GM10847 (cell line): ENCODE data around the gene PRMT5.

Experiments used
- POLR2A ChIP-seq: IDR thresholded peaks from 2 replicates; pipeline ENCODE4 v1.6.1; 2011; ENCODE audit not compliant: insufficient read length; ENCODE audit errors: extremely low read depth

The PRMT5 gene

DNA sequence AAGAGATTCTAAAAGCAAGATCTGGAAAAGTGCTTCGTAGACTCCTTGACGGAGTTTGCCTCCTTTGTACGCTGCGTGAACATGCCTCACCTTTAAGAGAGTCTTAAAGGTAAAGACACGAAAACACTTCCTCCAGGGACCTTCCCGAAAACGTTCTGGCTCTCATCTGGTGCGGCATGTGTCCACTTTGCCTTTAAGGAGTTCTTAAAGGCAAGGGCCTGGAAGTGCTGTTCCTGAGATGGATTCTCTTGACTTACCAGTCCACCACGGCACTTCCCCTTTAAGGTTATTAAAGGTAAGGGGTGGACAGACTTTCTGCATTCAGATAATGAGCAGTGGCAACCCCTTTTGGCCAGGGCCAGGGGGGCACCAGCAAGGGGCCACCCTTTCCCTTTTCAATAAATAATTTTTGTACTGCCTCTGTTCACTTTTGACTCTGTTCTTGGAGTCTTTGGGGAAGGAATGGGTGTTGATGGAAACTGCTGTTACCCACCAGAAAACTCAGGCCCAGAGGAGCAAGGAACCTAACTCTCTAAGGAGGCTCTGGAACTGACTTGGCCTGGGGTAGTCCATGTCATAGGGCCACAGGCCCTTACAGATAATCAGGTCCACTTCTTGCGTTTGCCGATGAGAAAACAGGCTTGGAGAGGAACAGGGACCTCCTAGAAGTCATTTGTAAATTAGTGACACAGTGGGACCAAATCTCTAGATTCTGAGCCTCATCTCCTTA, 41.8 kb downstream of the PRMT5 start:
- TF ChIP-seq POLR2A, result no peak

DNA sequence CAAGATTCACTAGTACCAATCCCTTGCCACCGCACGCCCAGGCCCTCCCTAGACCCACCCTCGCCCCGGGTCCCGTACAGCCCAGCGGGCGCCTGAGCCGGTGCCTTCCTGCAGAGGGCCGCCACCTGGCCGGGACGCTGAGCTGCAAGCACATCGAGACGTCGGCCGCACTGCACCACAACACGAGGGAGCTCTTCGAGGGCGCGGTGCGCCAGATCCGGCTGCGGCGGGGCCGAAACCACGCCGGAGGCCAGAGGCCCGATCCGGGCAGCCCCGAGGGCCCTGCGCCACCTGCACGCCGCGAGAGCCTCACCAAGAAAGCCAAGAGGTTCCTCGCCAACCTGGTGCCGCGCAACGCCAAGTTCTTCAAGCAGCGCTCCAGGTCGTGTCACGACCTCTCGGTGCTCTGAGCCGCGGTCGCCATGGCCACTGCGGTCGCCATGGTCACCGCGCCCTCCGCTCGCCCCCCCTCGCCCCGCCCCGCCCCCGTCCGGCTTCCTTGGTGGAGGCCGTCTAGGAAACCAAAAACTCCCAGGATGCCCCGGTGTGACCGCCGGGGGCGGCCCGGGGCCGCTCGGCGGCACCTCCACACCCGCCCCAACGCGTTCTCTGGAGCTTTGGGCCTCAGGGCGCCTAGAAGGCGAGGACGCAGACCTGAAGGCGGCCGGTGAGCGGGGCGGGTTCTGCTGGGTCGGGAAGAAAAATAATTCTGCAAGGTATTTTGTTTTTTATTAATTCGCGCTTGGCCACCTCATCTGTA, 42.5 kb downstream of the PRMT5 start:
- TF ChIP-seq POLR2A, result peak; percentile 53

DNA sequence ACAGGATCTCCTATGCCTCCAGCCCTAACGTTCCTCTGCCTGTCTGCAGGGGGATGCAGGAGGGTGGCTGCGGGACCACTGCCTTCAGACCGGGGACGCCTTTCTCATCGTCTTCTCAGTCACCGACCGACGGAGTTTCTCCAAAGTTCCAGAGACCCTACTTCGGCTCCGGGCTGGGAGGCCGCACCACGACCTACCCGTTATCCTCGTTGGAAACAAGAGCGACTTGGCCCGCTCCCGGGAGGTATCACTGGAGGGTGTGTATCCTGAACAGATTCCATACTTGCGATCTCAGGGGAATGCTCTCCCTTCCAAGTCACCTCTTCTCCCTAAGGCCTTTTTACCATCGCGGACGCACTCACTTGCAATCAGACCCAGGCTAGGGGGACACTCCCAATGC, 43.2 kb downstream of the PRMT5 start:
- TF ChIP-seq POLR2A, result no peak

DNA sequence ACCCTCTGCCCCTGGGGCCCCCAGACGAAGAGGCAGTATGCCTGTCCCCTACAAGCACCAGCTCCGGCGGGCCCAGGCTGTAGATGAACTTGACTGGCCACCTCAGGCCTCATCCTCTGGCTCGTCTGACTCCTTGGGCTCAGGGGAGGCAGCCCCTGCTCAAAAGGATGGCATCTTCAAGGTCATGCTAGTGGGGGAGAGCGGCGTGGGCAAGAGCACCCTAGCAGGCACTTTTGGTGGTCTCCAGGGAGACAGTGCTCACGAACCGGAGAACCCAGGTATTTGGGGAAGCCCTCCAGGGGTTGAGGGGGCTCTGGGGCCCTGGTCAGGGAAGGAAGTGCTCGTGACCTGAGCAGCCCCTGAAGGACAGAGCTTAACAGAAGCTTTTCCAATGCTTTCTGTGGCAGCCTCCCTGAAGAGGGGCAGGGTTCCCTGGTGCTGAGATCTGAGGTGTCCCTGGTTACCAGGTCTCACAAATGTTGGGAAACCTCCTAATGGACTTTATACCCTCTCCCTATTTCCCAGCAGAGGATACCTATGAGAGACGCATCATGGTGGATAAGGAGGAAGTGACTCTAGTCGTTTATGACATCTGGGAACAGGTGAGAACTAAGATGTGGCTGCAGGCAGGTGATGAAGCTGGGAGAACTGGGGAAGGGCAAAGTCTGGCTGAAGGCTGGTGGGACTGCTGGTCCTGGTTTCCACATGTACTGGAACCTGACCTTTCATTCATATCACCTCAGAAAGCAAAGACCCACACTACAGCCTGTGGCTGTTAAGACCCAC, 44.2 kb downstream of the PRMT5 start:
- TF ChIP-seq POLR2A, result no peak

DNA sequence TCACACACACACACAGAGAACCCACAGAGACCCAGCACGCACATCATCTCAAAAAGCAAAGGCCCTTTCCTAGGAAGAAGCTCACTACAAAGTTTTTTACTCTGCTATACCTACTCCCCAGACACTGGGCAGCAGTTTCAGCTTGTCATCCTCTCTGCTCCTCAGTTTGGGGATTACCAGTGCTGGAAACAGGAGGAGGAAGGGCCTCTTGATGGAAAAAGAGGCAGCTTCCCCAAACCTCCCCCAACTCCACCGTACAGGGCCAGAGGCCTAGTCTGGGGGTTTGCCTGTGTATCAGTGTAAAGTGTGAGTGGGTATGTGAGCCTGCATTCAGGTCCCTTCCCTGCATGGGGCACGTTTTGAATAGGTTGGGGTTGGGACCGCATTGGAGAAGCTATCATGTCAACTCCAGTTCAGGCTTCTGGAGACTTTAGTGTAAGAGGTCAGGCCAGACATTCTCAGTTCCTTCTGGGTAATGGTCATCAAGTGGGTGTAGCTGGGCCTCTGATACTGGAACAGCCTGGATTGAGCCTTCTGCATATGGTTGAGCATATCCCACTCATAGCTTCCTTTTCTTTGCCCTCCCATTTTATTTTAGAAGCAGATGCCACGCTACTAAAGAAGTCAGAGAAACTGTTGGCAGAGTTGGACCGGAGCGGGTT, 45.0 kb downstream of the PRMT5 start:
- no peak for TF ChIP-seq POLR2A

DNA sequence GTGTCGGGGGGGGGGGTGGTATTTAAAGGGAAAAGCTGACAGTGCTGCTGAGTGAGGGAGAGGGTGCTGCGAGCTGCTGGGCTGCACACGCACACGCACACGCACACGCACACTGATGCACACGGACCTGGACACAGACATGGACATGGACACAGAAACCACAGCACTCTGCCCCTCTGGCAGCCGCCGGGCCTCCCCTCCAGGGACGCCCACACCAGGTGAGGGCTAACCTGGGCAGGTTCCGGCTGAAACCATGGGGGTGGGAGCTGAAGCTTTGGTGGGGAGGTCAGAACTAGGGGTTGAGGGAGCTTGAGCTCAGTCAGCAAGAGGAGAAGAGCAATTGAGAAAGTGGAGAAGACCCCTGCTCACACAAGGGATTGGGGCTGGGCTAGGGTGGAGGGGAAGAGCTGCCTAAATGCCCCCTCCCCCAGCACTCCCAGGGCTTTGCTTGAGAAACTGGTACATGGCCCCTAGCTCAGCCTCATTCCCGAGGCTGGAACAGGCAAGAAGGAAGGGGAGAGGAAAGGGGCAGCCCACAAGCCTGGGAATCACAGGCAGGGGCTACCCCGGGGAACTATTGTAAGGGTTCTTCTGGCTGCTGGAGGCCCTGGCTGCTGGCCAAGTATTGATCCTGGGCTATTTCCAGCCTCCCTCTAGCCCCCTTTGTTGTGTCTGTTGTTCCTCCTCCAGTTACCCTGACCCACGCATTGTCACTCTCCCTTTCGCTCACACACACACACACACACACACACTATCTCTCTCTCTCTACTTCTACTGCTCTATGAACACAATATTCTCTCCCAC, 45.8 kb downstream of the PRMT5 start, which contains the start of gene REM2:
Gene REM2 (plus strand): TSS at position 50 of the 804 bp plus-strand sequence. CDS start 66 bp downstream, at position 116.
- TF ChIP-seq POLR2A, result no peak

DNA sequence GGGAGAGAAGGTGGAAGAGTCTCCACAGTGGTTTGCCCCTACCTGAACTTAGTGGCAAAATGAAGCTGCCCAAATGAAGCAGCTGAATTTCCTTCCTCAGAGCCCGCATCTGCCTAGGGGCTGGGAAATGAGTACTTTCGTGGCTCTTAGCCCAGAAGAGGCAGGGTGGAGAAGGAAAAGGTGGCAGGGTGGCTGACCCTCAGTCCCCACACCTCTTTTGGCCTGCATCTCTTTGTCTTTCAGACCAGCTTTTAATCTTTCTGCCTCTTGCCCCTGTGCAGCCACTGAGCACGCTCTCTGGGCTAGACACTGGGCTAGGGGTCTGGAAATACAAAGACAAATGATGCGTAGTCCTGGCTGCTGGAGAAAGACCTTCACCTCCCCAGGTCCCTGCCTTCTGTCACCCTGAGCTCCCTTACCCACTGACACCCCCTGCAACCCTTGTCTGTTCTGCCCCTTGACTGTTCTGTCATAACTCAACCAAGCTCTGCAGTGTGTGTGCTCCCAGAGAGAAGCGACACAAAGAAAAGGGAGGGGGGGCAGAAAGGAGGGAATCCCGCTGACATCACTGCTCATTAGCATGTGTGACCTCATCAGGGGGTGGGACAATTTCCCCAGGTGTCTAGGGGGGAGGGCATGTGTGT, 46.5 kb downstream of the PRMT5 start:
- TF ChIP-seq POLR2A, result no peak

DNA sequence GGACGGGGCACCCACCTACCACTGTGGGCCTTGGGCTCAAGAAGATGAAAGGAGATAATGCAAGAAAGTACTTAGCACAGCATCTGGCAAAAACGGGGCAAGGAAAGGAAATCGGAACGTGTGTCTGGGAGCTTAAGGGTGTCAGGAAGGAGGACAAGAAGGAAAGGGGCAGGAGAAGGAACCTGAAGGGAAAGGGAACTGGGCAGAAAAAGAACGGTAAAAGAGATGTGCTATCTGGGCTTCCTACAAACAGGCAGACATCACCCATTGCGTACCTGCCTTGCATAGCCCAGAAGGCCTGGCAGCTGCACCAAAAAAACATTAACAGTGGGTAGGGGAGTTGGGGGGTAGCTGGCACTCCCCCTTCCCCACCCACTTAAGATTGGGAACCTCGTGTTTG, 47.1 kb downstream of the PRMT5 start:
- no peak for TF ChIP-seq POLR2A

DNA sequence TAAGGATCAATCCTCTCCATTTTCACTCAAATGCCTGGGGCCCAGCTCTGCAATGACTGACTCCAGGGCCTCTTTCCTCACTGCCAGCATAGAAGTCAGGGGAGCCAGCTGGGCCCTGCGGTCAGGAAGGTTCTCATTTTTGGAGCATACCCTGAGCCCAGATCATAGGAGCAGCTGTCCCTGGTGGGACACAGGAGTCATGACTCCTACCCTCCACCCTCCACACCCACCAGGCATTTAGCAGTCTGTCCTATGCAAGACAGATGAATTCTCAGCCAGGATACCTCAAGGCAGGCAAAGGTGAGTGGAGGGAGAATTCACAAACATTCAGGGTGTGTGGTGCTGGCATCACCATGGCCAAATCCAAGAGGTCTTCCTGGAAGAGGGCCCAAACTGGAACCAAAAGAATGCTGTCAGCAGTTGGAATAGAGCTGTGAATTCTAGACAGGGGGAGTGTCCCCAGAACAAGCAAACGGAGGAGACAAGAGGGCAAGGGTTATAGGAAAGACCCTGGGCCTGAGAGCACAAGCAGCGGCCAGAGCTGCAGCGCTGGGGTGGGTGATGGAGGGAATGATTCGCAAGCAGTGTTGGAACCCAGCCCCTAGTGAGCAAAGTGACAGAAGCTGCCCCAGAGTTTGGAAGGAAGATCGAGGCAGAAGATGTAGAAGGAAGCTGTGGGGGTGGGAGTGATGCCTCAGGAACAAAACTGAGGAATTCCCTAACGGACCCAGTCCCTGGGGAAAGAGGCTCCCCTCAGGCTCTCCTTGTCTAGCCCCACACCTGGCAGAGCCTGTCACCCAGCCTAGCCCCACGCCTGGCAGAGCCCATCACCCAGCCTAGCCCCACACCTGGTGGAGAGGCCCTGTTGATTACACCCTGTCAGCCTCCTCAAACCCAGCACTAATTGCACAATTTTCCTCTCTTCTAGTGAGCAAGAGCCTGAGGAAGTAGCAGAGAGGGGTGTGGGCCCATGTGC, 50.6 kb downstream of the PRMT5 start:
- TF ChIP-seq POLR2A, result no peak

DNA sequence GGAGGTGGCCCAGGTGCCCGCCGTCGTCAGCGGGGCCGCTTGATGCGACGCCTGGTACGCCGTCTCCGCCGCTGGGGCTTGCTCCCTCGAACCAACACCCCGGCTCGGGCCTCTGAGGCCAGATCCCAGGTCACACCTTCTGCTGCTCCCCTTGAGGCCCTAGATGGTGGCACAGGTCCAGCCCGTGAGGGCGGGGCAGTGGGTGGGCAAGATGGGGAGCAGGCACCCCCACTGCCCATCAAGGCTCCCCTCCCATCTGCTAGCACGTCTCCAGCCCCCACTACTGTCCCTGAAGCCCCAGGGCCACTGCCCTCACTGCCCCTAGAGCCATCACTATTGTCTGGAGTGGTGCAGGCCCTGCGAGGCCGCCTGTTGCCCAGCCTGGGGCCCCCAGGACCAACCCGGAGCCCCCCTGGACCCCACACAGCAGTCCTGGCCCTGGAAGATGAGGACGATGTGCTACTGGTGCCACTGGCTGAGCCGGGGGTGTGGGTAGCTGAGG, 52.1 kb downstream of the PRMT5 start:
- no peak for TF ChIP-seq POLR2A

DNA sequence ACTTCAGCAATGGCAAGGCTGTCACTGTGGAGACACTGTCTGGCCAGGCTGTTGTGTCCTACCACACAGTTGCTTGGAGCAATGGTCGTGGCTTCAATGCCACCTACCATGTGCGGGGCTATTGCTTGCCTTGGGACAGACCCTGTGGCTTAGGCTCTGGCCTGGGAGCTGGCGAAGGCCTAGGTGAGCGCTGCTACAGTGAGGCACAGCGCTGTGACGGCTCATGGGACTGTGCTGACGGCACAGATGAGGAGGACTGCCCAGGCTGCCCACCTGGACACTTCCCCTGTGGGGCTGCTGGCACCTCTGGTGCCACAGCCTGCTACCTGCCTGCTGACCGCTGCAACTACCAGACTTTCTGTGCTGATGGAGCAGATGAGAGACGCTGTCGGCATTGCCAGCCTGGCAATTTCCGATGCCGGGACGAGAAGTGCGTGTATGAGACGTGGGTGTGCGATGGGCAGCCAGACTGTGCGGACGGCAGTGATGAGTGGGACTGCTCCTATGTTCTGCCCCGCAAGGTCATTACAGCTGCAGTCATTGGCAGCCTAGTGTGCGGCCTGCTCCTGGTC, 53.3 kb downstream of the PRMT5 start:
- TF ChIP-seq POLR2A, result no peak

DNA sequence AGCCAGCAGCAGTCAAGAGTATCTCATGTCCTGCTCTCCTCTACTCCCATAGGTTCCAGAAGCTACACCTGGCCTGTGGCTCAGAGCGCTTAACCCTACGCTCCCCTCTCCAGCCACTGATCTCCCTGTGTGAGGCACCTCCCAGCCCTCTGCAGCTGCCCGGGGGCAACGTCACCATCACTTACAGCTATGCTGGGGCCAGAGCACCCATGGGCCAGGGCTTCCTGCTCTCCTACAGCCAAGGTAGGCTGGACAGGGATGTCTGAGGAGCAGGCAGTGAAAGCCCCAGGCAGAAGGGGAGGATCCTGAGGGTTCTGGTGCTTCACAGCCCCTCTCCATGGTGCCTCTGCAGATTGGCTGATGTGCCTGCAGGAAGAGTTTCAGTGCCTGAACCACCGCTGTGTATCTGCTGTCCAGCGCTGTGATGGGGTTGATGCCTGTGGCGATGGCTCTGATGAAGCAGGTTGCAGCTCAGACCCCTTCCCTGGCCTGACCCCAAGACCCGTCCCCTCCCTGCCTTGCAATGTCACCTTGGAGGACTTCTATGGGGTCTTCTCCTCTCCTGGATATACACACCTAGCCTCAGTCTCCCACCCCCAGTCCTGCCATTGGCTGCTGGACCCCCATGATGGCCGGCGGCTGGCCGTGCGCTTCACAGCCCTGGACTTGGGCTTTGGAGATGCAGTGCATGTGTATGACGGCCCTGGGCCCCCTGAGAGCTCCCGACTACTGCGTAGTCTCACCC, 54.0 kb downstream of the PRMT5 start:
- no peak for TF ChIP-seq POLR2A
